ENCODE data around the gene HOXA1.

Gene HOXA1

DNA sequence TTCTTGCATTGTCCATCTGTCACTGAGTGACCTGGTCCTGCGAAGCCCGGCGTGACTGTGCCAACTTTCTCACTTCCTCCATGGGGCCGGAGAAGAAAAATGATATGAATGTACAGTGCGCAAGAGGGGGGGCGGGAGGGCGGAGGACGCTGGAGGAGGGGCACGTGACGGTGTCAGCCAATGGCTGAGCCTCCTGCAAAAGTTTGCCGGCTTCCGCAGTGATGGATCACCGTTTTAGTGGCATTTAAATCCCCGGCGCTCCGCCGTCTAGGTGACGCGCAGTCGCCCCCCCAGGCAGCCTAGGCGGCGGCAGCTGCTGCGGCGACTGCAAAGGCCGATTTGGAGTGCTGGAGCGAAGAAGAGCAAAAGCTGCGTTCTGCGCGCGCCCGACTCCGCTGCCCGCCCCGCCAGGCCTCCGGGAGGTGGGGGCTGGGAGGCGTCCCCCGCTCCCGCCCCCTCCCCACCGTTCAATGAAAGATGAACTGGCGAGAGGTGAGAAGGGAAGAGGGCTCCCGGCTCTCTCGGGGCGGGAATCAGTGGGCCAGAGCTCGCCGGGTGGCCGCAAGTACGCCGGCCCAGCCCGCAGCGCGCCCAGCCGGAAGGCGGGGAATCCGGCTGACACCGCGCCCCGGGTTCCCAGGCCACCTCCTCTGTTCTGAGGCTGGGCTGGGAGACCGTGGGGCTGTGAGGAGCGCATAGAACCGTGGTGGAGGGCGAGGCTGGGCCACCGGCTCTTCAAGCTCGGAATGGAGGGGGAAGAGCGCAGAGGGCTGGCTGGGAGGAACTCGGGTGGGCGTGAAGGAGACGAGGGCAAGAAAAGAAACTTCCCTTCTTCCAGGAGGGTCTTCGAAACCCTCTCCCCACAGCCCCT, at the start of gene HOXA1:
TSS of gene HOXA1 (minus strand) at position 104 of the 871 bp plus-strand sequence. CDS start at position 16, 88 bp downstream.
- peak; percentile 51 to 58 for DNase-seq (ENCODE audit: low read depth in 2 of 2)

DNA sequence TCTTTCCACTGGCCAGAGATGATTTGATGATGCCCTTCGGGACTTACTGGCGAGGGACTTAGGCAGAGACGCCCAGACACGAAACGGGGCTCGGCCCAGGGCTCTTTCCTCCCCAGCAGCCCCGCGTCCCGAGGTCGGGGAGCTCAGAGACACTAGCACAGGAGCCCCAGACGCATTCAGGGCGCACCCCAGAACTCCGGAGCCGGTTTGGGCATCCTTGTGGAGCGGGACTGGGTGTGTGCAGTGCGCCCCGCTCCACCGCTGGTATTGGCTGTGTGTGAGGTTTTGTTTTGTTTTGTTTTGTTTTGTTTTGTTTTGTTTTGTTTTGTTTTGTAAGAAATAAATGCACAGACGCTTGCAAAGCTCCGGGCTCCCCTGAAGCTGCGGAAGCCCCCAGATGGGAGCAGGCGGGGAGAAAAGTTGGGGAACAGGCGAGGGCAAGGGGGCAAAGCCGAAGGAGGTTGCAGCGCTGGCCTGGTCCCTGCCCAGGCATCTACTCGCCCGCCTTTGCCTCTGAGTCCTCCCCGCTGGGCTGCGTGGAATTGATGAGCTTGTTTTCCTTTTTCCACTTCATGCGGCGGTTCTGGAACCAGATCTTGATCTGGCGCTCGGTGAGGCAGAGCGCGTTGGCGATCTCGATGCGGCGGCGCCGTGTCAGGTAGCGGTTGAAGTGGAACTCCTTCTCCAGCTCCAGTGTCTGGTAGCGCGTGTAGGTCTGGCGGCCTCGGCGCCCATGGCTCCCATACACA, 49.5 kb upstream of the HOXA1 start:
- DNase-seq (ENCODE audit: low read depth in 2 of 2): no peak

DNA sequence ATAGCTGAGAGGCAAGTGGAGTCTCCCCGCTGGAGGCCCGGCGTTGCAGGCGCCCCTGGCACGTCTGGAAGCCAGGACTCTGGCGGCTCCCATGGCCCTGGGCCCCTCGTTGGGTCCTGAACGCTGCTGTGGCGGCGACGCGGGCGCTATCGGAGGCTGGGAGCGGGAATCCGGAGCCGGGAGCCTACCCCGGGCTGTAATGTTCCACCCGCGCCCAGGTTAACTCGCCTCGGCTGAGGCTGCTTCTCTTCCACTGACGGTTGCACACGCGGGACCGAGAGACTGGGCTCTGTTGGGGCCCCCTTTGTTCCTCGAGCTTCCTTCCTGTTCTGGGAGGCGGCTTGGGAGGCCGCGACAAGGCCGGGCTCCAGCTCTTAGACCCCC, 49.0 kb upstream of the HOXA1 start:
- no peak for DNase-seq (ENCODE audit: low read depth in 2 of 2)

DNA sequence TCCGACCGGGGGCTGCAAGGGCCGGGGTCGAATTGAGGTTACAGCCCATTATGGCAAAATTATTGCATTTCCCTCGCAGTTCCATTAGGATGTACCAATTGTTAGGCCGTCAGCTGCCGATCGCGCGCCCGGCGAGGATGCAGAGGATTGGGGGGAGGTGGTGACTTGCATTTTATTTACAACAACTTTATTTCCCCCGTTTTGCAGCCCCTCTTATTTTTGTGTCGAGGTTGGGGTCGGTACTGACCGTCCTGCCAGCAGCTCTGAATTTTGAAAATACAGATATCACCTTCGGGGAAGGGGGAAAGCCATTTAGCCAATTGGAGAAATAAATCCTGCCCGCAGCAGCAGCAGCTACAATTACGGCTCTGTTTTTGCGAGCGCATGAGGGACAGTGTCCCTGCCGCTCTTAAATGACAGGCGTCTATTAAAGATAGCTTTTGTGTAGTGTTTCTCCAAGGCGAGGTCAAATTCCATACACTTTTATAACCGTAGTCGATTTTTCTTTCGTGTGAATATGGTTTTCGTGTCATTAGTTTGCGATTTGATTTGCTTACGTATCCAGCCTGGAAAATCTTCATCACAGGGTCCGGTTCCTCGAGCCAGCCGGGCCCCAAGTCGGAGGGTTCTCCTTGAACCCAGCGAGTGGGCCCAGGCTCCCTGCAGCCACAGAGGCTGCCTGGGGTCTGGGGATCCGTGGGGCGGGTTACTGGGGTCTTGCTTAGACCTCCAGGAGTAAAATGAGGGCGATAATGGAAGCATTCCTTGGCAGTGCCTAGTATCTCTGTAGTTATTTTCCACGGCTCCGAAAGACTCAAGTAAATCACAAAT, 48.4 kb upstream of the HOXA1 start:
- DNase-seq (ENCODE audit: low read depth in 2 of 2): no peak

DNA sequence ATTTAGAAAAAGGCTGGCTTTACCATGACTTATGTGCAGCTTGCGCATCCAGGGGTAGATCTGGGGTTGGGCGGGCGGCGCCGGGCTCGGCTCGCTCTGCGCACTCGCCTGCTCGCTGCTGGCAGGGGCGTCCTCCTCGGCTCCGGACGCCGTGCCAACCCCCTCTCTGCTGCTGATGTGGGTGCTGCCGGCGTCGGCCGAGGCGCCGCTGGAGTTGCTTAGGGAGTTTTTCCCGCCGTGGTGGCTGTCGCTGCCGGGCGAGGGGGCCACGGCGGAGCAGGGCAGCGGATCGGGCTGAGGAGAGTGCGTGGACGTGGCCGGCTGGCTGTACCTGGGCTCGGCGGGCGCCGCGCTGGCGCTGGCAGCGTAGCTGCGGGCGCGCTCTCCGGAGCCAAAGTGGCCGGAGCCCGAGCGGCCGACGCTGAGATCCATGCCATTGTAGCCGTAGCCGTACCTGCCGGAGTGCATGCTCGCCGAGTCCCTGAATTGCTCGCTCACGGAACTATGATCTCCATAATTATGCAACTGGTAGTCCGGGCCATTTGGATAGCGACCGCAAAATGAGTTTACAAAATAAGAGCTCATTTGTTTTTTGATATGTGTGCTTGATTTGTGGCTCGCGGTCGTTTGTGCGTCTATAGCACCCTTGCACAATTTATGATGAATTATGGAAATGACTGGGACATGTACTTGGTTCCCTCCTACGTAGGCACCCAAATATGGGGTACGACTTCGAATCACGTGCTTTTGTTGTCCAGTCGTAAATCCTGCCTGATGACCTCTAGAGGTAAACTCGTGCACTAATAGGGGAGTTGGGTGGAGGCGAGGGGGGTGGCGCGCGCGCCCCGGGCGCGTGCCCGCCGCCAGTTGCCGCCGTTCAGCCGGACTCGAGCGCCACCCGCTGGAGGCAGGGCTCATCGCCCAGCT, 47.5 kb upstream of the HOXA1 start, which contains the start of gene HOXA5:
TSS of gene HOXA5 (minus strand) at position 659 of the 927 bp plus-strand sequence. CDS start at position 585, 74 bp downstream.
- no peak for DNase-seq (ENCODE audit: low read depth in 2 of 2)

DNA sequence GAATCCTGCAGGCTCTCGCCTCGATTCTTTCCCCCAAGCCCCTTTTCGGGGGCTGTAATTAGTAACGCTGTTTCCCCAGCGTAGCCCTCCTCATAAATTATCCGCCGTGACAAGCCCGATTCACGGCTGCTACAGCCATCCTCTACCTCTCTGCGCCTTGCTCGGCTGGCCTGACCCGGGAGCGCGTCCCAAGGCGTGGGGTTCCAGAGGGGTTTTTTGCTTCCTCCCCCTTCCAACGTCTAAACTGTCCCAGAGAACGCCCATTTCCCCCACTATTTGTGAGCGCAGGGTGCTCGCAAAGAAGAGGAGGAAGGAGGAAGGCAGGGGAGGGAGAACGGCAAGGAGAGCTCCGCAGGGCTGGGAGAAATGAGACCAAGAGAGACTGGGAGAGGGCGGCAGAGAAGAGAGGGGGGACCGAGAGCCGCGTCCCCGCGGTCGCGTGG, 46.8 kb upstream of the HOXA1 start:
- no peak for DNase-seq (ENCODE audit: low read depth in 2 of 2)

DNA sequence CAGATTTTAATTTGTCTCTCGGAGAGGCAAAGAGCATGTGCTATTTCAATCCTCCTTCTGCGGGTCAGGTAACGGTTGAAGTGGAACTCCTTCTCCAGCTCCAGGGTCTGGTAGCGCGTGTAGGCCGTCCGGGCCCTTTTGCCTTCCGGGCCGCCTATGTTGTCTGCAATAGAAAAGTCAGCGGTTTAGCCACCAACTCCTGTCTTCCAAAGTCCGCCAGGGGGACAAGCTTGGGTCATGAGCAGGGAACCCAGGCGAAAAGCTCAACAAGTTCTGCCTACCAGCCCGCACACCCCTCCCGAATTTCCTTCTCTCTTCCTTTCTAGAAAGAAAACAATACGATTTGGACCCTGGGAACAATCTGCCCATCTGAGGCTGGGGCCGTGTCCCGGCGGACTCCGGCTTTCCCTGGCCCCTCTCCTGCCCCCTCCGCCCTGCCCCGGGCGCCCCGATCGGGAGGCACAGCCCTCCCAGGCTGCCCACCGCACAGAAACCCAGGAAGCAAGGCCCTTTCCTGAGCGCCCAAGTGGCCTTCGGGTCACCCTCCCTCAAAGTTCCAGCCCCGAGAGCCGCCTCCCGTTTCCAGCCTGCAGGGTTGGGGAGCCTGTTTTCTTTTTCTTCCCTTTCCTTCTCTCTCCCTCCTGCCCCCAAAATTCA, 46.3 kb upstream of the HOXA1 start:
- DNase-seq (ENCODE audit: low read depth in 2 of 2): no peak

DNA sequence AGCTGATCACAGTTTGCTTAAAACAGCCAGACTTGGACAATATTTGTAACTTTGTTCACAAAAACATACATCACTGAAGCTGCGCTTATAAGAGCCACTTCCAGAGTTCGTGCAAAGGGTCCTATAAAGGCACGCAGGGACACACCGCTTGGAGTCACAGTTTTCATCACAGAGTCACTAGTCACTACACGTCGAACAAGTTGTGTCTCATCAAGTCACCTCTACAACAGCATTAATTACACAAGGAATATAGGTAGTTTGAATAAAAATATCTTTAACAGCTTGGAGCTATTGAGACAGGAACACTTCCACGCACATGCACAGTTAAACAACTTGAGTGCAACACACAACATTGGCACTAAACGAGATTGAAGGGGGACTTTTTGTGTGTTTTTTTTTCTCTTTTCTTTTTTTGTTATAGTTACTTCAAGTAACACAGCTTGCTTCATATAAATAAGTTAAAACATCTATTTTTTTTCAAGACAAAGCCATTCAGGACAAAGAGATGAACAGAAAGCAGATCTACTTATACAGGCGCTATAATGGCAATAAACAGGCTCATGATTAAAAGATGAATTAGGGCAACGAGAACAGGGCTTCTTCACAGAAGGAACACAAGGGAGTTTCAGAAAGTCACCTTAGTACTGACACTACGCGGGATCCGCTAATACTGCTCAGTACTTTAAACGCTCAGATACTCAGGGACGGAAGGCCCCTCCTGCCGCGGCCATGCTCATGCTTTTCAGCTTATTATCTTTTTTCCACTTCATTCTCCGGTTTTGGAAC, 45.5 kb upstream of the HOXA1 start:
- no peak for DNase-seq (ENCODE audit: low read depth in 2 of 2)

DNA sequence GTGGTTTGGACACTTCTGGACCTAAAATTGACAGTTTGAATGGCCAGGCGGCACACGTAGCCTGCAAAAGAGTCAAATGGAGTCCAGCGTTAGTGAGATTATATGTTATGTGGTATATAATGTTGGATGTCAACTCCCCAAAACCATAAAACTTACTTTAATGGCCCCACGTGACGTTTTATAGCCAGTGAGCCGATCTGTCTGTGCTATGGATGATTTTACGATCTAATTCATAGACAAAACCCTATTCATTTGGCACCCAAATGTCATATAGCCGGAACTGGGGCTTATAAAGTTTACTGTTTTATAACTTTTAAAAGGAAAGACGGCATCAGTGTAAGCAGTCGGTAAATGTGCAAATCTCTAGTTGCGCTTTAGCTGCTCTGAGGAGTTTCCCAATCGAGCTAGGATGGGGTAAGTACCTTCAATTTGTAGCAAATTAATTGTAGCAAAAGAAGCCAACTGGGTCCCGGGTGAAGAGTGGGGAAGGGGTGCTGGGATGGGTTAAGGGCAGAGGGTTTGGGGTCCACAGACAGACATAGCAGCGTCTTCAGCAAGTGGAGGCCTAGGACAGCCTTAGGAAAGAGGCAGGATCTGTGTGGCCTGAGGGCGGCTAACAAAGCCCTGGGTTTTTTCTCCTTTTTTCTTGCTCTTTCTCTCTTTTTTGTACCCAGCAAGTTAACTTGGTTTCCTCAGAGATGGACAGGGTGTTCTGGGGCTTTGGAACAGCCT, 44.5 kb upstream of the HOXA1 start:
- no peak for DNase-seq (ENCODE audit: low read depth in 2 of 2)

DNA sequence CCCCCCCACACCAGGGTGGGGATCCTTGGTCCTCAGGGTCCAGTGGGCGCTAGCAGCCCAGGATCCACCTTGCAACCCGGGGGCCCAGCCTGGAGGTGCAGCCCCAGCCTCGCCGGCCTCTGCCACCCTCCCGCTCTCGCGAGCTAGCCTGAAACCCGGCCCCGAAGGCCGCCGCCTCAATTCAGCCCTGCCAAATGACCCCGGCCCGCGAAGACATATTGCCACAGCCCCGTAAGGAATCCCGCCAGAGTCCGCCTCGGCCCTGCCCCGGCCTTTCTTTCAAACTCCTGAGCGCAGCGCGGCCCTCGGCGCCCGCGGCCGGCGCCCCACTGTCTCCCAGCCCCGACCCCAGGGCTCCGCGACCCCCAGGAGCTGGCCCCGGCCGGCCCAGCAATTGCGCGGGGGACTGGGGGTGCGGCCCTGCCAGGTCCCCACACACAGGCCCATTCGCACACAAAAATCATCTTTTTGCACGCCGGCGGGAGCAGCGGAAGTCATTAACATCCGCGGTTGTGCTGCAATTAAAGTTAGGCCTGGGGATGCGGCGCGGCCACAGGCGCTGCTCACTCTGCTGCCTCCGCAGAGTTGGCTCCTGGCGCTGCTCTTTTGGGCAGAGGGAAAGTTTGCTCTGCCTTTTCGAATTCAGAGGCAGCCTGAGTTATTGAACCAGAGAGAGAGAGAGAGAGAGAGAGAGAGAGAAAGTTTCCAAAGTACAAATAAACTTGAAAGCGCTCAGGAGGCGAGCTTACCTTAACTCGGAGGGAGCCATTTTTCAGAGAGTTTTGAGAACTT, 43.7 kb upstream of the HOXA1 start:
- no peak for DNase-seq (ENCODE audit: low read depth in 2 of 2)

DNA sequence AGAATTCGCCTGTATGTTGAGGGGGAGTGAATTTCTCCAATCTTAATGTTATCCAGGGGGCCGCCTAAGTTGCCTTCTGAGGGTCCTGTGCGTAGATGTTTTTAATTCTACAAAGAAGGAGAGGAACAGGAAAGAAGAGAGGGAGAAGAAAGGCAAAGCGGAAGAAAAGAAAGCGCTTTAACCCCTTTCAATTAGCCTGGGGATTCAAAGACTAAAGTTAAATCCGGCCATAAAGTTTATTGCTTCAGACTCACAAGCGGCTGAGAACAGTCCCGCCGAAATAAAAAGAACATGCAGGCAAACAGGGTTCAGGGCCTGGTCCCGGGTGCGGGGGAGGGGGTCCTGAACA, 43.2 kb upstream of the HOXA1 start:
- DNase-seq (ENCODE audit: low read depth in 2 of 2): no peak

DNA sequence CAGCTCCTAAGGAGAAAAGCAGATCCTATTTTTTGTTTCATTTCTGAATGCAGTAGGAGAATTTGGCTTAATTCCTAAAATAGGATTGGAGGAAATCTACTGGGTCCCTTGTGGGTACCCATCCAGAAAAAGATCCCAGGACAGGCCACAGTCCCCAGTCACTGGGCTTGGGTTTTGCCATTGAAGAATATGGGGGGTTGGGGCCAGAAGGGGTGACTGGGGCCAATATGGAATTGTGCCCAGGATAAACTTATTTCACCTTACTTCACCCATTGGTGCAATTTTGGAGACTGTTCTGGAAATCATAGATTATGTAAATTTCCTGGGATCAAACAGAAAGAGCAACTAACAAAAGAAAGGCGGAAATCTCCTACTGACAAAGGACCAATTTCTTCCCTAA, 42.7 kb upstream of the HOXA1 start:
- no peak for DNase-seq (ENCODE audit: low read depth in 2 of 2)

DNA sequence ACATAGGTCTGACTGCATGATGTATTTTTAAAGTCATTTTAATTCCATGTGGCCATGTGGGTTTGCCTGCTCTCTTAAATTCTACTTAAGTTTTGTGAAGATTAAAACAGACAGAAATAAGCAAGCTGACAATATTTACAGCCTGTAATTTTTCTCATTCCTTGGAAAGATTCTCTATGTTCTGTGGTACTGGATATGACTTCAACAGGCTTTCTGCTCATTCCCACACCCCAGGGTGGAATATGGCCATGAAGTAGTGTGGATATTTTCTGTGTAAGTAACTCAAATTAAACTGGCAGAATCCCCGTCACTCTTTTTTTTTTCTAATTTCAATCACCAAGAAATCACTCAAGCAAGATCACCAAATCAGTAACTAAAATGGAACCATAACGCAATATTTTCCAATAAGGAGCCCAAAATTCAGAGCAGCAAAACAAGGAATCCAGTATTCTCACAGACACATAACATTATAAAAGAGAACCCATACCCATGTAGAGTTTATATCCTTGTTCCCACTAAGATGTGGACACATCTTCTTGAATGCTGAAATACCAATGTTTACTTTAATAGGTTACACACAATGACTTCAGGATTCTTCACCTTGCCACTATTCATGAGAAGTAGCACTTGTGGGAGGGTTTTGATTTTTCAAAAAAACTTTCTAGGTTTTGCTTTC, 42.0 kb upstream of the HOXA1 start:
- no peak for DNase-seq (ENCODE audit: low read depth in 2 of 2)

DNA sequence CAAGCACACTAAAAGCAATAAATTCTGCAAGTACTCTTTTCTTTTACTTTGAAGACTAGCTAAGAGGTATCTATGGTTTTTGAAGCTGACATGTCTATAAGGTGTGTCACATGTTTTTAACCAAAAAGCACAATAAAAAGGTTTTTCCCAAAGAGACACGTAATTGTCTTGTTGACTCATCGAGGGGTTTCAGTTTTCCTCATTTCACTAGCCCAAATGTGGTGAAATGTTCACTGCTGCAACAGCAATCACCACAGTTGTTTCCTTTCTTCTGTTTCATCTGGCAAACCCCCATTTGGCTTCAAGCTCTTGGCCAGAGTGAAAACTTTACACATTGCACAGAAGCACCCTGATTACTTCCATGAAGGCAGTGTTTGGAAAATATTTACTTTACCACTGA, 38.6 kb upstream of the HOXA1 start:
- DNase-seq (ENCODE audit: low read depth in 2 of 2): peak in 1 of 2 experiments; percentile 68

DNA sequence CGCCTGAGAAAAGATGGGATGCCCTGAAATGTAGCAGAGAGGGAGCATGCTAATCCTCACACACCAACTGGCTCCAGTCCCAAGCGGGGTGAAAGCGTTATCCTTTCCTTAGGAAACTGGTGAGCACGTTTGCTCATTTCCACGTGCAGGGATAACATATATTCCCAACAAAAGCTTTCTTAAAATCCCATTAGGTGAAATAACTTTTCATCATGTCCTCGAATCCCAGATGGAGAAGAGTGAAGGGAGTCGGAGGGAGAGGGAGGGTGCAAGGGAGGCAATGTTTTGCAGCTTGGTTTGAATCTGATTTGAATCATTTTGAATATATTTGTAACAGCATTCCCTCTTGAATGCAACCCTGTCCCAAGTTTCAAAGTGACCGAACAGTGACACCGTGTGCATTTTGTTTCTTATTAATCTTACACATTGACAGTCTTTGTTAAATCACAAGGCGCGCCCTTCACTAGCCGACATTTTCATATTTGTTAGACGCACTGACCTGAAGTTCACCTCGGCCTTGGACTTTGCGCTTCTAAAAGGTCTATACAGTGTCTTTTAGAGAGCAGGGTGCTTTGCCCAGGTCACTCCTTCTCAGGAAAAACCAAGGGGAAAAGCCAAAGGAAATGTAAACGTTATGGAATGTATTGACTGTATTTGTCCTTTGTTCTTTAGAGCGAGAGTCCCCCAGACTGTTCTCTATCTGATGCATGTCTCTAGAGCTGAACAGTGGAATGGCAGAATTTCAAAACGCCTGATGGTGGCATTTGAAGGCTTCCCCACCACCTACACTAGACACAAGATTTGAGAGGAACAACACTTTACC, 37.8 kb upstream of the HOXA1 start:
- no peak for DNase-seq (ENCODE audit: low read depth in 2 of 2)

DNA sequence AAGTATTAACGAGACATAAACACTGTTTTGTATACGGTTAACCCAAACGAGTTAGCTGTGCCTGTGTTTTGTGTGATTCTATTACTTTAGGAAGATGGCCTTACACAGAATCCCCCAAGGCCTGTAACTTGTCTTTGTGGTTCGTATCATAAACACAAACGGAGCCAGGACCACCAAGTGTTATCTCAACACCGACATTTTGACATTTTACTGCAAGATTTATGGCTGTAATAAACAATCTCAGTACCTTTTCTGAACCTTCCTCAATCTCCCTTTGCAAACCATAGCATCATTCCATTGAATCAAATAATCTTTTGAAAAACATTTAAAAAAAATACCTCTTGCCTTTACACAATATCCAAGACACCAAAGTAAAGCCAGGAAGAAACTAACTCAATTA, 37.2 kb upstream of the HOXA1 start:
- no peak for DNase-seq (ENCODE audit: low read depth in 2 of 2)

DNA sequence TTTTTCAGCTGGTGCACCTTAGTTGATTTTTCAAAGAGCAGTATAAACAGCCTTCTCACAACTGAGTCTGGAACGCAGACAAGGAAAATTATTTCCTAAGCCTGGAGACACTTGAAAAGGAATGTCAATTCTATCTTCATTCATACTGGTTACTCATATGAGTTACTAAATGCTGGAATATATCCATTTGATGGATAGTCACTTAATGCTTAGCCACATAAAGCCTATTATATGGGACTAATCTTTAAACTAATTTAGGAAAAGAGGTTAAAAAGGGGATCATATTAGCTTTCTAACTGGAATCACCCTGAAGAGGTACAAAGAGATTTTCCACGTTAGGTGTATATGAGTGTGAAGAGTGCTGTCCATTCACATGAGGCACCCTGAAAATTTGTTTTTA, 36.4 kb upstream of the HOXA1 start:
- no peak for DNase-seq (ENCODE audit: low read depth in 2 of 2)
